Cardiac muscle cell (in vitro differentiated cells and primary cell): Measurements from ENCODE around the gene GP1BA. TPM values are rescaled to one million over a fixed set of nuclear protein-coding genes. Genes with fewer than 3 reads are reported as not detected.

Experiments
- DNase-seq, 2 donors: peaks; one replicate each; pipeline versions ENCODE4 v3.0.0 to v3.0.0-alpha.2; 2010 to 2017; ENCODE audit warnings: low read depth in 1 of 2, low spot score in 1 of 2
- H3K27ac ChIP-seq: fragments of 200-600 bp; sonication (generic); 2 replicates; pipeline ENCODE4 v1.5.1; 2016
- H3K27me3 ChIP-seq: fragments of 200-600 bp; sonication (generic); 2 replicates; pipeline ENCODE4 v1.6.0; 2016; ENCODE audit warnings: control low read depth
- H3K36me3 ChIP-seq: fragments of 200-600 bp; sonication (generic); 2 replicates; pipeline ENCODE4 v1.5.1; 2016; ENCODE audit warnings: control low read depth
- H3K4me1 ChIP-seq: fragments of 200-600 bp; sonication (generic); 2 replicates; pipeline ENCODE4 v1.8.1; 2017; ENCODE audit warnings: low read depth, mild to moderate bottlenecking, mixed run types
- H3K4me3 ChIP-seq: fragments of 200-600 bp; sonication (generic); 2 replicates; pipeline ENCODE4 v1.5.1; 2016; ENCODE audit warnings: mild to moderate bottlenecking
- H3K9me3 ChIP-seq: fragments of 200-600 bp; sonication (generic); 2 replicates; pipeline ENCODE4 v1.5.1; 2017; ENCODE audit warnings: low read depth, mild to moderate bottlenecking, control low read depth
- CTCF ChIP-seq: IDR thresholded peaks from 2 replicates; pipeline ENCODE4 v1.5.1; 2012; ENCODE audit warnings: low read depth, mild to moderate bottlenecking, low read length
- polyA plus RNA-seq: library from polyadenylated mRNA; unstranded; fragments of >200 nt; fragmentation: Nextera tagmentation; extraction: Ambion mirVana; gene quantifications from 2 replicates; pipeline ENCODE4 v1.2.1, GENCODE V29; 2016
- total RNA-seq: library from RNA; depleted of rRNA; stranded (reverse); fragments of >200 nt; gene quantifications from 2 replicates; pipeline ENCODE4 v1.2.3, GENCODE V29; 2016

Gene GP1BA
- total and polyA plus RNA-seq, 2 experiments from 2014 or later, result 0.61 TPM; not detected in 1

- Histone ChIP-seq H3K4me1 (peaks cover 41% of the 10 kb centered on the region), H3K27ac (peak overlapping the region; percentile 94), H3K36me3 (peaks cover 20% of the 10 kb centered on the region), H3K27me3 (no peaks in the 10 kb centered on the region), H3K4me3 (peak overlapping the region; percentile 96), H3K9me3 (no peaks in the 10 kb centered on the region)
- no peak for TF ChIP-seq CTCF
- peak in 1 of 2 donors; percentile 89 for DNase-seq
Observed at GRCh38 chr17:4951486-4951885, 19.4 kb downstream of the GP1BA start.

GRCh38 chr17:4953451-4953961 lies 21.4 kb downstream of the GP1BA start:
- no peak overlapping the region for H3K4me3 ChIP-seq
- H3K9me3 ChIP-seq, result no peaks in the 10 kb centered on the region
- no peak for TF ChIP-seq CTCF
- peak in 1 of 2 donors; percentile 51 for DNase-seq
- peaks cover 37% of the 10 kb centered on the region for H3K4me1 ChIP-seq
- H3K27ac ChIP-seq, result peak overlapping the region; percentile 94
- no peaks in the 10 kb centered on the region for H3K27me3 ChIP-seq
- H3K36me3 ChIP-seq, result peaks cover 22% of the 10 kb centered on the region

- Histone ChIP-seq H3K9me3 (no peaks in the 10 kb centered on the region), H3K36me3 (peaks cover 33% of the 10 kb centered on the region), H3K4me1 (peaks cover 37% of the 10 kb centered on the region), H3K4me3 (no peak overlapping the region), H3K27ac (no peak overlapping the region), H3K27me3 (no peaks in the 10 kb centered on the region)
- DNase-seq, result no peak
- no peak for TF ChIP-seq CTCF
Observed at GRCh38 chr17:4955091-4955490, 23.0 kb downstream of the GP1BA start.

- TF ChIP-seq CTCF, result peak; percentile 35
- no peak overlapping the region for H3K4me3 ChIP-seq
- H3K27me3 ChIP-seq, result no peaks in the 10 kb centered on the region
- peak in 1 of 2 donors; percentile 41 for DNase-seq
- peaks cover 33% of the 10 kb centered on the region for H3K36me3 ChIP-seq
- peaks cover 29% of the 10 kb centered on the region for H3K4me1 ChIP-seq
- H3K27ac ChIP-seq, result peak overlapping the region; percentile 72
- no peaks in the 10 kb centered on the region for H3K9me3 ChIP-seq
Observed at GRCh38 chr17:4956493-4957061, 24.5 kb downstream of the GP1BA start.

GRCh38 chr17:4958102-4958501 lies 26.0 kb downstream of the GP1BA start:
- peaks cover 33% of the 10 kb centered on the region for H3K36me3 ChIP-seq

More at GRCh38 chr17:4958102-4958501, 26.0 kb downstream of the GP1BA start:
- Histone ChIP-seq H3K4me3 (no peak overlapping the region), H3K27me3 (no peaks in the 10 kb centered on the region), H3K4me1 (peaks cover 14% of the 10 kb centered on the region), H3K9me3 (no peaks in the 10 kb centered on the region), H3K27ac (peak overlapping the region; percentile 48)
- TF ChIP-seq CTCF, result no peak
- DNase-seq, result no peak
